H1 (cell line): ENCODE measurements around the gene ZNRF3. TPM values are rescaled to one million over a fixed set of nuclear protein-coding genes. Genes with fewer than 3 reads are reported as not detected.

Source experiments
- POU5F1 ChIP-seq: IDR thresholded peaks from 2 replicates; pipeline ENCODE4 v1.6.1; 2011; ENCODE audit warnings: low read depth, mild to moderate bottlenecking, low read length, moderate library complexity
- polyA plus RNA-seq, 7 experiments: library from polyadenylated mRNA; depleted of rRNA in 3 of 7; stranded (reverse) in 5 of 7; unstranded in 2 of 7; fragments of >200 nt in 5 of 7; fragments of 200-250 nt in 2 of 7; gene quantifications; 1 replicate in 5 of 7; 2 replicates in 1 of 7; 4 replicates in 1 of 7; pipeline versions ENCODE4 v1.2.1 to v1.2.3, GENCODE V29; 2011 to 2013; ENCODE audit warnings: missing spikeins in 2 of 7, mixed read lengths in 2 of 7
- total RNA-seq: library from RNA; stranded (reverse); fragmentation: NEBNext Ultra II Directional; extraction: Animal tissue kit (Norgen Biotek cat#: 25700); gene quantifications from 2 replicates; pipeline ENCODE4 v1.2.1, GENCODE V29; 2021
- TF ChIP-seq, protein P1 (sequence below): fragments of 300-600 bp; sonication (generic); IDR thresholded peaks from 2 replicates; pipeline ENCODE4 v1.7.1; 2012; ENCODE audit warnings: low read length, moderate library complexity, mild to moderate bottlenecking, inconsistent platforms; ENCODE audit not compliant: insufficient replicate concordance

The ZNRF3 gene
- total and polyA plus RNA-seq, 2 of the 8 experiments (the other 6 are each of a cell fraction or from before 2014, with no cell fraction given) = 14.1 to 21.7 TPM

- no peak for TF ChIP-seq POU5F1
- TF ChIP-seq, protein P1, sequence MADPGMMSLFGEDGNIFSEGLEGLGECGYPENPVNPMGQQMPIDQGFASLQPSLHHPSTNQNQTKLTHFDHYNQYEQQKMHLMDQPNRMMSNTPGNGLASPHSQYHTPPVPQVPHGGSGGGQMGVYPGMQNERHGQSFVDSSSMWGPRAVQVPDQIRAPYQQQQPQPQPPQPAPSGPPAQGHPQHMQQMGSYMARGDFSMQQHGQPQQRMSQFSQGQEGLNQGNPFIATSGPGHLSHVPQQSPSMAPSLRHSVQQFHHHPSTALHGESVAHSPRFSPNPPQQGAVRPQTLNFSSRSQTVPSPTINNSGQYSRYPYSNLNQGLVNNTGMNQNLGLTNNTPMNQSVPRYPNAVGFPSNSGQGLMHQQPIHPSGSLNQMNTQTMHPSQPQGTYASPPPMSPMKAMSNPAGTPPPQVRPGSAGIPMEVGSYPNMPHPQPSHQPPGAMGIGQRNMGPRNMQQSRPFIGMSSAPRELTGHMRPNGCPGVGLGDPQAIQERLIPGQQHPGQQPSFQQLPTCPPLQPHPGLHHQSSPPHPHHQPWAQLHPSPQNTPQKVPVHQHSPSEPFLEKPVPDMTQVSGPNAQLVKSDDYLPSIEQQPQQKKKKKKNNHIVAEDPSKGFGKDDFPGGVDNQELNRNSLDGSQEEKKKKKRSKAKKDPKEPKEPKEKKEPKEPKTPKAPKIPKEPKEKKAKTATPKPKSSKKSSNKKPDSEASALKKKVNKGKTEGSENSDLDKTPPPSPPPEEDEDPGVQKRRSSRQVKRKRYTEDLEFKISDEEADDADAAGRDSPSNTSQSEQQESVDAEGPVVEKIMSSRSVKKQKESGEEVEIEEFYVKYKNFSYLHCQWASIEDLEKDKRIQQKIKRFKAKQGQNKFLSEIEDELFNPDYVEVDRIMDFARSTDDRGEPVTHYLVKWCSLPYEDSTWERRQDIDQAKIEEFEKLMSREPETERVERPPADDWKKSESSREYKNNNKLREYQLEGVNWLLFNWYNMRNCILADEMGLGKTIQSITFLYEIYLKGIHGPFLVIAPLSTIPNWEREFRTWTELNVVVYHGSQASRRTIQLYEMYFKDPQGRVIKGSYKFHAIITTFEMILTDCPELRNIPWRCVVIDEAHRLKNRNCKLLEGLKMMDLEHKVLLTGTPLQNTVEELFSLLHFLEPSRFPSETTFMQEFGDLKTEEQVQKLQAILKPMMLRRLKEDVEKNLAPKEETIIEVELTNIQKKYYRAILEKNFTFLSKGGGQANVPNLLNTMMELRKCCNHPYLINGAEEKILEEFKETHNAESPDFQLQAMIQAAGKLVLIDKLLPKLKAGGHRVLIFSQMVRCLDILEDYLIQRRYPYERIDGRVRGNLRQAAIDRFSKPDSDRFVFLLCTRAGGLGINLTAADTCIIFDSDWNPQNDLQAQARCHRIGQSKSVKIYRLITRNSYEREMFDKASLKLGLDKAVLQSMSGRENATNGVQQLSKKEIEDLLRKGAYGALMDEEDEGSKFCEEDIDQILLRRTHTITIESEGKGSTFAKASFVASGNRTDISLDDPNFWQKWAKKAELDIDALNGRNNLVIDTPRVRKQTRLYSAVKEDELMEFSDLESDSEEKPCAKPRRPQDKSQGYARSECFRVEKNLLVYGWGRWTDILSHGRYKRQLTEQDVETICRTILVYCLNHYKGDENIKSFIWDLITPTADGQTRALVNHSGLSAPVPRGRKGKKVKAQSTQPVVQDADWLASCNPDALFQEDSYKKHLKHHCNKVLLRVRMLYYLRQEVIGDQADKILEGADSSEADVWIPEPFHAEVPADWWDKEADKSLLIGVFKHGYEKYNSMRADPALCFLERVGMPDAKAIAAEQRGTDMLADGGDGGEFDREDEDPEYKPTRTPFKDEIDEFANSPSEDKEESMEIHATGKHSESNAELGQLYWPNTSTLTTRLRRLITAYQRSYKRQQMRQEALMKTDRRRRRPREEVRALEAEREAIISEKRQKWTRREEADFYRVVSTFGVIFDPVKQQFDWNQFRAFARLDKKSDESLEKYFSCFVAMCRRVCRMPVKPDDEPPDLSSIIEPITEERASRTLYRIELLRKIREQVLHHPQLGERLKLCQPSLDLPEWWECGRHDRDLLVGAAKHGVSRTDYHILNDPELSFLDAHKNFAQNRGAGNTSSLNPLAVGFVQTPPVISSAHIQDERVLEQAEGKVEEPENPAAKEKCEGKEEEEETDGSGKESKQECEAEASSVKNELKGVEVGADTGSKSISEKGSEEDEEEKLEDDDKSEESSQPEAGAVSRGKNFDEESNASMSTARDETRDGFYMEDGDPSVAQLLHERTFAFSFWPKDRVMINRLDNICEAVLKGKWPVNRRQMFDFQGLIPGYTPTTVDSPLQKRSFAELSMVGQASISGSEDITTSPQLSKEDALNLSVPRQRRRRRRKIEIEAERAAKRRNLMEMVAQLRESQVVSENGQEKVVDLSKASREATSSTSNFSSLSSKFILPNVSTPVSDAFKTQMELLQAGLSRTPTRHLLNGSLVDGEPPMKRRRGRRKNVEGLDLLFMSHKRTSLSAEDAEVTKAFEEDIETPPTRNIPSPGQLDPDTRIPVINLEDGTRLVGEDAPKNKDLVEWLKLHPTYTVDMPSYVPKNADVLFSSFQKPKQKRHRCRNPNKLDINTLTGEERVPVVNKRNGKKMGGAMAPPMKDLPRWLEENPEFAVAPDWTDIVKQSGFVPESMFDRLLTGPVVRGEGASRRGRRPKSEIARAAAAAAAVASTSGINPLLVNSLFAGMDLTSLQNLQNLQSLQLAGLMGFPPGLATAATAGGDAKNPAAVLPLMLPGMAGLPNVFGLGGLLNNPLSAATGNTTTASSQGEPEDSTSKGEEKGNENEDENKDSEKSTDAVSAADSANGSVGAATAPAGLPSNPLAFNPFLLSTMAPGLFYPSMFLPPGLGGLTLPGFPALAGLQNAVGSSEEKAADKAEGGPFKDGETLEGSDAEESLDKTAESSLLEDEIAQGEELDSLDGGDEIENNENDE = no peak
Measured at GRCh38 chr22:28907311-28908008, 24.1 kb downstream of the ZNRF3 start (continued).
